Caki2 (cell line): ENCODE results near the gene GRIK3. TPM values are rescaled to one million over a fixed set of nuclear protein-coding genes. Genes with fewer than 3 reads are reported as not detected.

Source experiments
- DNase-seq: peaks from one replicate; pipeline ENCODE4 v3.0.0-alpha.2; 2015; ENCODE audit warnings: low read depth
- in situ Hi-C: cut with HindIII; loops from 2 replicates; pipeline ENCODE4 v1.10.0; 2016; ENCODE audit warnings: low sequenced_read_pairs, low pct_unique_long_range_greater_than_20kb, mixed read lengths
- total RNA-seq: library from RNA; depleted of rRNA; stranded (reverse); fragments of >200 nt; shearing (Covaris generic); gene quantifications from 2 replicates; pipeline ENCODE4 v1.2.3, GENCODE V29; 2014; ENCODE audit warnings: low replicate concordance

Gene GRIK3
- total RNA-seq, 1 experiment from 2014 or later = not detected

DNA sequence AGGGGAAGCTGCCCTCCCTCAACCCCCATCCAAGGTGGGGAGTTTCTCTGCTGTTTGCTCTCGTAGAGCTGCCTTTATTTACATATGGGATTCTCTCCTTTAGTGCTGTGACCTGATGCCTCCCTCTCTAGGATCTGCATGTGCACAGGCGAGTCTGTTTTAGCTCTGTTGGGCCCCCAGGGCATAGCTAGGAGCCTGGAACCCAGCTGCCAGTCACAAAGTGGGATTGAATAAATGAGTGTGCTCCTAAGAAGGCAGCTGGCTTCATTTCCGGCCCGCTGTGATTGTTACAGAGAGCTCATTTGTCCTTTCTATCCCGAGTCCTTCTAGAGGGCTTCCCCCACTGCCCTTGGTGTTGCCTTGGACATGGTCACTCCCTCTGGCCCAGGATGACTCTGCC lies 176.6 kb downstream of the GRIK3 start:
- in situ Hi-C loops = no loop called here
- no peak for DNase-seq

GRCh38 chr1:36855699-36856494 lies 178.4 kb downstream of the GRIK3 start:
- in situ Hi-C loops = no loop called here
- DNase-seq = no peak

DNA sequence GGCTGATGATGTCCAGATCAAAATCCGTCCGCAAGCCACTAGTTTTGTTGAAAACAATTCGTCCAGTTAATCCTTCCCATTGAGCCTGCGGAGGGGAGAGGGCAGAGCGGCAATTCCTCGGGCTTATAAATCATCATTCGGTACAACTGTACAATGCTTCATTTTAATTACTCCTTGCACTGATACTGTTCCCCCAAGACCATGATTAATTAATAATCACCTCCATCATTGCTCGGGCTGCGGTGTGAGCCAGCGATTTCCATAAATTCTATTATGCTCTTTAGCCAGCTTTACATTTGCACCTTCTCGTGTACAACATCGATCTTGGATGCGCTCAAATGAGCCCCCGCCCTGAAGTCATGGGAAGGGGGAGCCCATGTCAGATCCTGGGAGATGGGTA lies 180.7 kb downstream of the GRIK3 start:
- no peak for DNase-seq
- in situ Hi-C loops = no loop called here

GRCh38 chr1:36852586-36852985 lies 181.7 kb downstream of the GRIK3 start:
- in situ Hi-C loops = no loop called here
- no peak for DNase-seq

DNA sequence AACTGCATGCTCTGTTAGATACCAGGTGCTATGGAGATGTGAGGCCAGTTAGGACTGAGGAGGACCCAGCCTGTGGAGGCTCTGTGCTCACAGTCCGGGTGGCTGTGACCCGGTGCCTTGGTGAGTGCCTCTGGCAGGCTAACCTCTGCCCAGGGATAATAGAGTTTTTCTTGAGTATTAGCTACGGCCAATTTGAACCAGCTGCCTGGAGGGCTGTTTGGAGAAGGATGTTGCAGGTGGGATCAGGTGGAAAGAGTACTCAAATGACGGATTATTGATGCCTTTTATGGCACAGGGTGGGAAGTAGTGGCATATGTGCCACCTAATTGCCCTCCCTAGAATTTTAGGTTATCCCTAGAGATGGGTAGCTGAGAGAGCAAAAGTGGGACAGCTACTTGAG lies 182.7 kb downstream of the GRIK3 start:
- in situ Hi-C loops = no loop called here
- DNase-seq = no peak

GRCh38 chr1:36851087-36851486 lies 183.2 kb downstream of the GRIK3 start:
- in situ Hi-C loops = no loop called here
- DNase-seq = no peak

- no peak for DNase-seq
- in situ Hi-C loops = no loop called here
These were observed 184.4 kb downstream of the GRIK3 start for GRCh38 chr1:36849956-36850355.

GRCh38 chr1:36847761-36848160 lies 186.6 kb downstream of the GRIK3 start:
- no peak for DNase-seq
- in situ Hi-C loops = no loop called here

DNA sequence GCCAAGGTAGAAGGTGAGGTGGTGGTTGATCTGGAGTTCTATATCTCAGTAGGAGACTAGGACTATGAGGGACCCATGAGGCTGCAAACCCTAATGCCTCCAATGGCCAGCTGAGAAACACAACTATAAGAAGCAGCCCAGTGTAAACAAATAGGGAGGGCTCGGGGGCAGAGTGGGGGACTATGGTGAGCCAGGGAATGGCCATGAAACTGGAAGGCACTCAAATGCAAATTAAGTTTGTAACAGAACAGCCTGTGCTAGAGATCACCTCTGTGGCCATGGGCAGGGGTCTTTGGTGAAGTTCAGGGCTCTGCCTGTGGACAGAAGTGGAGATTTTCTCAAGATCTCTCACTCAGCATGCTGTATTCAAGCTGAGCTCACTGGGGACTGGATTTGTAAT lies 187.1 kb downstream of the GRIK3 start:
- in situ Hi-C loops = no loop called here
- DNase-seq = no peak

DNA sequence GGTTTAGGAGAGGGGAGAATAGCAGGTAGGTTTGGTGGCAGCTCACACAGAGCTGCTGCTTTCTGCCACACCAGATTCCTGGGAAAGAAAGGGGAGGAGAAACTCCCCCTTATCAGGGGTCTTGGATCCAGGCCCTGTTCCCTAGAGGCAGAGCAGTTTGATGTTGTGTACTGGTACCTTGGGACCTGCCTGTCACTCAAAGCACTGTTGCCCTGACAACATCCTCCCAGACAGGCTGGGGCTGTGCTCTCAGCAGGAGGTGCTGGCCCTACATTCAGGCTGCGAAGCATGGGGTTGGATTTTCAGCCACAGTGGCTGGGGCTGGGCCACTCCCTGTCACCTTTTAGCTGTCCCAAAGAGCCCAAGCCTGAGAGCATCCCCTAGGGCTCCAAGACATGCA lies 188.0 kb downstream of the GRIK3 start:
- in situ Hi-C loops = no loop called here

DNA sequence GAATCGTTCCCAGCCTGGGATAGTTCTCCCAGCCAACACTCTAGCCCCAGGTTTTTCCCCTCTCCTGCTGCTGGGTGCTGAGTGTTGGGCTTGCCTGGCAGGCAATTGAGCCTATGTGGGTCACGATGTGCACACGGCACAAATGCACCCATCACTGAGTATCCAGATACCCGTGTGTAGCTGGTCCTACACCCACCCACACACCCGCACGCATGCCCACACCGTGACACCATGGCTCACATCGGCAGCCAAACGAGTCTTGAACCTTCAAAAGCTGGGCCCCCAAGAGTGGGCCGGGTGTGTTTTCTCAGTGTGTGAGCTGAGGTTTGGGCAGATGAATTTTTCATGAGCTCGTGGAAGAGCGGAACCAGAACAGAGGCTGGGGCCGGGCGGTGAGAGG lies 188.5 kb downstream of the GRIK3 start:
- no peak for DNase-seq
- in situ Hi-C loops = no loop called here

More for the DNA sequence above, 188.0 kb downstream of the GRIK3 start:
- no peak for DNase-seq

GRCh38 chr1:36844917-36845316 lies 189.4 kb downstream of the GRIK3 start:
- no peak for DNase-seq
- in situ Hi-C loops = no loop called here

DNA sequence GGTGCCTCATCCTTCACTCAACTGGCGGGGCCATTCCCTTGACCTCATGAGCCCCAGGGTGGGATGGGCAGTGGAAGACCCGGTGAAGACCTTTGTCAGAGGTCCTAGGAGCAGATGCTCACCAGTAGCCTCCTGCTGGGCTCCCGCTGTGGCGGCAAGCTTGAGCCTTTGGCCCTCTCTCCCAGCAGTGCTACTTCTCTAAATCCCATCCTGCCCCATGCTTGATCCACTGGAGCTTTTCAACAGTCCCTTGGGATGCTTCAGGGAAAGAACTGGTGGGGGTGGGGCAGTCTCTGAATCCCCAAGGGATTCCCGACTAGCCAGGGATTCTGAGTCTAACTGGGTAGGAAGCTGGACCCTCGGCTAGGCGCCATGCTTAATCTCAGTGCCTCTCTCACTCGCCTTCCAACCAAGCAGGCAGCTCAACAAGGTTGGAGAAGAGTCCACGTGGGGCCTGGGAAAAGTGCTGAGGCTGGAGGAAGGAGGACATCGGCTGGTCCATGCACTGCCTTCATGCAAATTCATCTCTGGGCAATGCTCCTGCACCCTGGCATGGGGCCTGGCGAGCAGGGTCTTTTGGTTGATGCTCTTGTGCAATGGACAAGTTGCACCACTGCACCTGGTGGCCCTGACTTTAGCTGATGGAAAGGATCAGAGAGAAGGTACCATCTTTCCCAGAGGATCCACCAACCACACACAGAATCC lies 190.3 kb downstream of the GRIK3 start:
- in situ Hi-C loops = no loop called here
- DNase-seq = no peak

- DNase-seq = no peak
- in situ Hi-C loops = no loop called here
These were observed 191.3 kb downstream of the GRIK3 start for GRCh38 chr1:36843027-36843426.

- DNase-seq = no peak
- in situ Hi-C loops = no loop called here
These were observed 191.9 kb downstream of the GRIK3 start for GRCh38 chr1:36842448-36842847.

GRCh38 chr1:36839485-36839884 lies 194.8 kb downstream of the GRIK3 start:
- in situ Hi-C loops = no loop called here
- DNase-seq = no peak

DNA sequence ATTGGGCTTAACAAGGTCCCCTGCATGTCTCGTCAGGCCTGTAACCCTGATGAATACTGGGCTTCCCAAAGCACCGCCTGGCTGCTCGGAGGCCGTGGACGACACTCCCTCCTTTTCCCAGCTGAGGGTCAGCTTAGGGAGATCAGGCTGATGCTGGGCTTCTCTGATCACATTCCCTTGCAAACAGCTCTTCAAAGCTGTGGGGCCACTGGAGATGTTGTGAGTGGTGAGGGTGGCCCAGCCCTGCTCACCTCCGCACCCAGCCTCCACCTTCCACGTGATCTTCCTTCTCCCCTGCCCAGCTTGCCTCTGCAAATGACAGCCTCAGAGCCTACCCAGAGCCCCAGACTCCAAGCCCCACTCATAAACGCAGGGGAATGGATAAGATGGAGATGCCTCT lies 195.4 kb downstream of the GRIK3 start:
- in situ Hi-C loops = no loop called here
- DNase-seq = no peak

GRCh38 chr1:36836916-36837315 lies 197.4 kb downstream of the GRIK3 start:
- in situ Hi-C loops = no loop called here
- DNase-seq = no peak

GRCh38 chr1:36836196-36836883 lies 198.0 kb downstream of the GRIK3 start:
- in situ Hi-C loops = no loop called here
- DNase-seq = no peak
